D341Med (cell line): ENCODE data around the gene ATP2A3.
"Not testable (repeated sequence)": the region's sequence is repeated elsewhere in the genome, so short reads cannot be mapped to it uniquely, and the experiment has no call there.

Experiments used
- DNase-seq: peaks from one replicate; pipeline ENCODE4 v3.0.0; 2012; ENCODE audit warnings: low spot score

Gene ATP2A3

DNA sequence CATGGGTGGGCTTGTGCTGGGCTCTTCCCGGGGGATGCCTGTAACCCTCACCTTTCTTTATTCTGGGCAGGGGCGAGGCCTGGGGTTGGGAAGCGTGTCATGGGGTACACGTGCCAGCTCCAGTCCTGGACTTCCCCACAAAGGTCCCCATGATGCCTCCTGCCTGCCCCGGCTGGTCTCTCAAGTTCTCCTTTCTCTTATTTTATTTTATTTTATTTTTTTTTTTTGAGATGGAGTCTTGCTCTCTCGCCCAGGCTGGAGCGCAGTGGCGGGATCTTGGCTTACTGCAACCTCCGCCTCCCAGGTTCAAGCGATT lies 8.6 kb downstream of the ATP2A3 start:
- DNase-seq: no peak

DNA sequence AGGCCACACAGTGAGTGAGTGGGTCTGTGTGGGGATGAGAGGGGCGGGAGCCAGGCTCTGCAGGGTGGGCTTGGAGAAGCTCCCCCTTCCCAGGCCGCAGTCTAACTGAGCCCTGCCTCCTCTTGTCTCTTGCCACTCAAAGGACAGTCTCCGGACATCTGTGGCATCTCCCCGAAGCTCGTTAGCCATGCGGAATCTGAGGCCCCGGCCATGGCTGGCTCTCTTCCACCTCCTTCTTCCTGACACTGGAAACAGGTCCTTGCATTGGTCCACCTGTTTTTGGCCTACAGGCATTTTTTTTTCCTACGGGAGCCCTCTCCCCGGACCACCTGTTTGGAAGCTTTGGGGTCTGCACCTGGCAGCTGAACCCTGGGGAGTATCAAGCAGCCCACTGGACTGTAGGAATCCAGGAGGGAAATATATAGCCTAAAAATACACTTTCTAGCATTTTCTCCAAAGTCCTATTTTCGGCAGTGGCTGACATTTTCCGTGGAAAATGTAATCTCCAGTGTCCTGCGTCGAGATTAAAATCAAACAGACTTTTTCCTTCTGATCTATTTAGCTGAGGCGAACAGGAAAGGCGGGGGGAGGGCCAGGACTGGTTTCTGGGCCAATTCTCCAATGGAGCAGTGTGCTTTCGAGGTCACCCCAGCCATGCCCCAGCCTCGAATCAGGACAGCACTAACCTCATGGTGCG lies 9.1 kb downstream of the ATP2A3 start:
- no peak for DNase-seq

DNA sequence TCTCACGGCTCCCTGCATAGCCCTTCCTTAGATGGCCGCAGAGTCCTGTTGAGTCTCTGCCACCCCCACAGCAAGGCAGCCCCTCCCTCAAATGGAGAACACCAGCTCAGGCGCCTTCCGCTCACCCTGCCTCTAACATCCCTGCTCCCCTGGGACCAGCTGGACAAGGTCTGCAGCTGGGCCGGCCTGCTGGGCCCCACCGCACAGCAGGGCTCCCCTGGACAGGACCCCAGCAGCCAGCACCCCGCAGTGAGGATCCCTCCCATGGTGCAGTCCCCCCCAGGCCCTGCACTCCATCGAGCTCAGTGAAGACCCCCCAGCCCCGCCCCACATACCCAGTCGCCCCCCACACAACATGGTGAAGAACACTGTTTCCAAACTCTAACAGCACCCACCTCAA lies 10.2 kb downstream of the ATP2A3 start:
- no peak for DNase-seq

DNA sequence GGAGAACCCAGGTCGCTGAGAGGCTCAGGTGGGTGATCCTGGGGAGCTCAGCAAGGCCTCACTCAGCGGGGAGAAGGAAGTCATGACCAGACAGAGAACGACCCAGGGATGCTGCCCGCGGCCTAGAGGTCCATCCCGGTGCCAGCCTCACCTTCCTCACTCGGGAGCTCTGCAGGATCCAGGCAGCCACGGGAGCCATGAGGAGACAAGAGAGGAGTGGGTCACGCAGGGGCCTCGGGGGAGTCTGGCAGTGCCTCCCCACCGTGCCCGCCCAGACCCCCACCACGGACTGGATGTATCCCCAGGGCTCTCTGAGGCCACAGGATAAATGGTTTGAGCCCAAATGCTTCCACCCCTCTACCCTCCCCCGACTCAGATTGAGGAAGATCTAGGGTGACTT lies 10.7 kb downstream of the ATP2A3 start:
- DNase-seq: no peak

DNA sequence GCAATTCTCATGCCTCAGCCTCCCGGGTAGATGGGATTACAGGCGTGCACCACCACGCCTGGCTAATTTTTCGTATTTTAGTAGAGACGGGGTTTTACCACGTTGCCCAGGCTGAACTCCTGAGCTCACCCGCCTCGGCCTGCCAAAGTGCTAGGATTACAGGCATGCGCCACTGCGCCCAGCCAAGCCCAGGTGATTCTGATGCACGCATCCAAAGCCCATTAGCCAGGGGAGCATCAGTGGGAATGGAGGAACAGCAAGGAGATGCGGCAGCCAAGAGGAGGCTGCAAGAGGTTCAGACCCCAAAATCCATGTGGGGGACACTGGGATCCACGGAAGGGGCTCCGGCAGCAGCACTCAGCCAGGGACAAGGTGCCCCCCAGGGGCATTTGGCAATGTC lies 12.1 kb downstream of the ATP2A3 start:
- no peak for DNase-seq

DNA sequence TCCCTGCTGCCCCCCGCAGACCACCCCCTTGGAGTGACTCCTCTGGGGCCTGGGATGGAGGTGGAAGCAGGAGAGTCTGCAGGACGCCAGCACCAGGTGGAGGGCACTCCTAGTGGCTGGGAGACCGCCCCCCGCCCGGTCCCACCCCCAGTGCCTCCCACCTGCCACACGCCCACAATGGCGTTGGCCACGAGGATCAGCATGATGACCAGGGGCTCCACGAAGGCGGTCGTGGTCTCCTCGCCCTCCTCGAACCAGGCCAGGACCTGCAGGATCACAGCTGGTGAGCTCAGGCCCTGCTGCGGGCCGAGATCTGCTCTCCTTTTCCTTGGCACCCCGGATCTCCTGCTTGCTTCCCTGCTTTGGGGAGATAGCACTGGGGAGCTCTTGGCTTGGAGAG lies 12.8 kb downstream of the ATP2A3 start:
- DNase-seq: no peak

DNA sequence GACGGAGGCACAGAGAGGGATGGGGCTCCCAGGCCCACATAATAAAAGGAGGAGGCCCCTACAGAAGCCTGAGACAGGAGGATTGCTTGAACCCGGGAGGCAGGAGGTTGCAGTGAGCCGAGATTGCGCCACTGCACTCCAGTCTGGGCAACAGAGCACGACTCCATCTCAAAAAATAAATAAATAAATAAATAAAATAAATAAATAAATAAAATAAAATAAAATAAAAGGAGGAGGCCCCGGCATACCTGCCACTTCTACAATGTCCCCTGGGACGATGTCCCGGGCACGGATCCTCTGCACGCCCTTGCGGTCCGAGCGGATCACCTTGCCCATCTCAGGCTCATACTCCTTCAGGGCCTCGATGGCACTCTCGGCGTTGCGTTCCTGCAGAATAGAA lies 13.2 kb downstream of the ATP2A3 start:
- no peak for DNase-seq

DNA sequence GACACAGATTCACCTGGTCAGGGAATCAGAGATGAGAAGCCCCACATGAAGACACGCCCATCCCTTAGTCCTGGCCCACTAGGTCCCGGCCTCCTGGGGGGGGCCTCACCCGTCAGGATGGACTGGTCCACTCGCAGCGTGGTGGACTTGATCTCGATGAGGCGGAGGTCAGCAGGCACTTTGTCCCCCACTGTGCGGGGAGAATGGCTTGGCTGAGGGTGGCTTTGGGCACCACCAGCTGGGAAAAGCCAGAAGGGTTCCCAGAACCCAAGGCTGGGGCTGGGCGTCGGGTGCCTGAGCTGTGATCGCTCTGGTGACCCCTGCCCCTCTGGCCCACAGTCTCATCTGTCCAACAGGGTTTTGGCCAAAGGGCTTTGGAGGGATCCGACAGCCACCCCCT lies 13.7 kb downstream of the ATP2A3 start:
- no peak for DNase-seq

DNA sequence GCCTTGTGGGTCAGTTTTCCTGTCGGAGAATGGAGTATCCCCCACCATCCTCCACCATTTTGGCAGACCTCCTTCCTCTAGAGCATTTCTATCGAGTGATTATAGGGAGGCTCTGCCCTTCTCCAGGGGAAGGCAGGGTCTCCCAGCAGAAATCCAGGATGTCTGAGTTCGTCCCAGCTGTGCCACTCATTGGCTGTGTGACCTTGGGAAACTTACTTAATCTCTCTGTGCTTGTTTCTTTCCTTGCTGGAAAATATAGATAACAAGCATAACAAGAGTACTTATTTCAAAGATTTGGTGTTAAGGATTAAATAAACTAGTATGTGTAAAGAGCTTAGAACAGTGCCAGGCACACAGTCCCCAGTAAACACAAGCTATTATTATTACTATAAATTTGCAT lies 14.8 kb downstream of the ATP2A3 start:
- no peak for DNase-seq

DNA sequence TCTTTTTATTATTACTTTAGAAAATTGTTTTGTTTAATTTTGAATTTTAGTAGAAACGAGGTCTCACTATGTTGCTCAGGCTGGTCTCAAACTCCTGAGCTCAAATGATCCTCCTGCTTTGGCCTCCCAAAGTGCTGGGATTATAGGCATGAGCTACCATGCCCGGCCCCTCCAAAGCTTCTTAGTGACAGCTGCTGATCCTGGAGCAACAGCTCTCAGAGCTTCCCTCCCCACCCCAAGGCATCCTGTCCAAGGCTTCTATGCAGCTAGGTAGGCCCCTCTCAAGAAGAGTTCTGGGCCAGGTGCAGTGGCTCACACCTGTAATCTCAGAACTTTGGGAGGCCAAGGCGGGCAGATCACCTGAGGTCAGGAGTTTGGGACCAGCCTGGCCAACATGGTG lies 15.7 kb downstream of the ATP2A3 start:
- not testable (repeated sequence) for DNase-seq

DNA sequence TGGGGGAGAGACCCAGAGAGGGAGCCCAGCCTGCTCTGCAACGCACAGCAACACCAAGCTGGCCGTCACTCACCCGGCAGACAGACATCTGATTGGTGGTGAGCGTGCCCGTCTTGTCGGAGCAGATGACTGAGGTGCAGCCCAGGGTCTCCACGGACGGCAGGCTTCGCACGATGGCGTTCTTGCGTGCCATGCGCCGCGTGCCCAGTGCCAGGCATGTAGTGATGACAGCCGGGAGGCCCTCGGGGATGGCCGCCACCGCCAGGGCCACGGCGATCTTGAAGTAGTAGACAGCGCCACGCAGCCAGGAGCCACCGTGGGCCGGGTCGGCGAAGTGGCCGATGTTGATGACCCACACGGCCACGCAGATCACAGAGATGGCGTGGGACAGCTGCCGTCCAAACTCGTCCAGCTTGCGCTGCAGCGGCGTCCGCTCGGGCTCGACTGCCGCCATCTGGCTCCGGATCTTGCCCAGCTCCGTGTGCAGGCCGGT lies 16.9 kb downstream of the ATP2A3 start:
- DNase-seq: no peak

DNA sequence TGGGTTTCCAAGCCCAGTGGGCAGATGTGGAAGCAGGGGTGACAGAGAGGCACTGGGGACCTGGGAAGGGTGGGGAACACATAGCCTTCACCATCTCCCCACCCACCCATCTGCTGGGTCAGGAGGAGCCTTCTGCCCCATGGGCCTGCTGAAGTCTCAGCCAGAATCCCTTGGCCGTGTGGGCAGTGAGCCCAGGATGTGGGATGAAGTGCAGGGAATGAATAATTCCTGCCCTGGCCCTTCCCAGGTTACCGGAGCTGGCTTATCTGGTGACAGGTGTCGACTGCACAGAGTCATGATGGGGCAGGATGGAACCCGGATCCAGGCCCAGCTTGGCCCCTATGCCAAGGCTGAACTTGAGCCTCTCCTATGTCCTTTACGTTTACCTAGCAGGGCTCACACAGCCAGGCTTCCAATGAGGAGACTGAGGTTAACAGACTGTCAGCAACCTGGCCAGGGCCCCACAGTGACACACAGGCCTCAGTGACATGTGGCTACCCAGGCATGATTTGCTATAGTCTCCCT lies 17.5 kb downstream of the ATP2A3 start:
- no peak for DNase-seq

DNA sequence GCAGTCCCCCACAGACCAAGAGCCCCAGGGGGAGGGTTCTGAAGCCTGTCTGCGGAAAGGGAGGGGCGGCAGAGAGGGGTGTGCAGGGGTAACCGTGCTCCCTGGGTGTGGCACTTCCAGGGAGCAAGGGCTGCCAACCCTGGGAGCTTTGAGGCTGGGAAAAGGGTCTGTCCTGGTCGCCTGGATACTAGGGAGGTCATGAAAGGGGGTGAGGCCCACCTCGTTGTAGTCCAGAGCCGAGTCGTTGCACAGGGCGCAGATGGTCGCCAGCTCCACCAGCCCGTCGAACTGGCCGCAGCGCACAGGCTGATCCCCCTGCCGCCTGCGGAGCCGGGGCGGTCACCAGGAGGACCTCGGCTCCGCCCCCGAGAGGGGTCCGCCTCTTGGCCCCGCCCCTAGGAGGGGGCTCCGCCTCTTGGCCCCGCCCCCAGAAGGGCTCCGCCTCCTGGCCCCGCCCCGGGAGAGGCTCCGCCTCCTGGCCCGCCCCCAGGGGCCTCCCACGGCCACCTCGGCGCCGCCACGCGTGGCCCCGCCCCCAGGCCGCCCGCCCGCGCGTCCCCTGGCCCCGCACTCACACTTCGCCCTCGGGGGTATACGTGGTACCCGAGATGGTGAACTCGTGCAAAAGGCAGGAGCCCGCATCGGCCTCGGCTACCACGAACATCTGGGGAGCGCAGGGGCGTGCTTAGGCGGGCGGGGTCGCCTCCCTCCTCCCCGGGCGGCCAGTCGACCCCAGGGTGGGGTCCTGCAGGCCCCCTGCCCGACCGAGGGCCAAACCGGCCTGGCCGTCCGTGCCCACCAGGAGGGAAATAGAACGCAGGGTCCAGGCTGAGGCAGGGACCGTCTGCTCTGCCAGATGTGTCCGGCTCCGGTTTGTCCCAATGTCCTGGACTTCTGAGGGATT lies 19.5 kb downstream of the ATP2A3 start:
- DNase-seq: peak; percentile 62

DNA sequence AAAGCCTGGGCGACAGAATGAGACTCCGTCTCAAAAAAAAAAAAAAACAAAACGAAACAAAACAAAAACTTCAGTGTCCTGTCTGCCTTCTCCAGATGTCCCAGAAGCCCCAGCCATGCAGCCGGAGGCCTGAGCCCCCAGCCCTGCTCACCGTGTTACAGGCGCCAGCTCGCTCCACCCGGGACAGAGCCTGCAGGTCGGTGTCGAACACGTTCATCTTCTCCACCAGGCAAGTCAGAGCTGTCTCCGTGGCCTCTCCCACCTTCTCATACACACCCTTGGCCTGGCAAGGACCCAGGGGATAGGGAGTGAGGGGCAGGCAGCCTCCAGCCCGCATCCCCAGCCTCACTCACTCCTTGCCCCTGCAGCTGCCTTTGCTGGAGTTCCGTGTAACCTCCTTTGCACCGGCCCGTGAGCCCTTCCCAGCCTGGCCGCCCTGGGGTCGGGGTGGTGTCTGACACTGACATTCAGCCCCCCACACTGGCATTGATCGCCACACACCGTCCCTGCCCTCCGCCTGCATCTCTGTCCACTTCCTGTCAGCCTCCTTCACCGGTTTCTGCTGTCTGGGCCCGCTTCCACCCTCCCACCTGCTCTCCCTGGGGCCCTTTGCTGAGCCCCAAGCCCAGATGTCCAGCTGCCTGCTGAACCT lies 20.9 kb downstream of the ATP2A3 start:
- DNase-seq: no peak

DNA sequence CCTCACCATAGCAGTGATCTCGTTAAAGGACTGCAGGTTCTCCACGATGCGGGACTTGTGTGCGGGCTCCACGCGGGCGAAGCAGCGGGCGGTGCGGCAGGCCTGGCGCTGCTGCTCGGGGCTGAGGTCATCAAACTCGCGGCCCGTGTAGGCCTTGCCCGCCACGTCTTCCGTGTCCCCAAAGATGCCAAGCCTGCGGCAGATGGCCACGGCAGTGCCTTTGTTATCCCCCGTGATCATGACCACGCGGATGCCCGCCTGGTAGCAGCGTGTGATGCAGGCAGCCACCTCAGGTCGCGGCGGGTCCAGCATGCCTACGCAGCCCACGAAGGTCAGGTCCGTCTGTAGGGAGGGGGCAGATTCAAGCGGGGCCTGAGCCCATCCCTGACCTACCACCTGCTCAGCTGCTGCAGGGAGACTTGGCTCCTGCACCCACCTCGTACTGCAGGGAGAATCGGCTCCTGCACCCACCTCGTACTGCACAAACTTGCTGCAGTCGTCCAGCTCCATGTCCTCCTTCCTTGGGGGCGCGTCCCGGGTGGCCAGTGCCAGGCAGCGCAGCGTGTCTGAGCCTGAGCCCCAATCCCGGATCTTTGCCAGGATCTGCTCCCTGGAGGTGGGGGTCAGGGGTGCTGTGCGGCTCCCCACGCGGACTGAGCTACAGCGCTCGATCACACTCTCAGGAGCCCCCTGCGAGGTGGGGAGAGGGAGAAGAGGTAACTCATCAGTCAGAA lies 23.1 kb downstream of the ATP2A3 start:
- no peak for DNase-seq

DNA sequence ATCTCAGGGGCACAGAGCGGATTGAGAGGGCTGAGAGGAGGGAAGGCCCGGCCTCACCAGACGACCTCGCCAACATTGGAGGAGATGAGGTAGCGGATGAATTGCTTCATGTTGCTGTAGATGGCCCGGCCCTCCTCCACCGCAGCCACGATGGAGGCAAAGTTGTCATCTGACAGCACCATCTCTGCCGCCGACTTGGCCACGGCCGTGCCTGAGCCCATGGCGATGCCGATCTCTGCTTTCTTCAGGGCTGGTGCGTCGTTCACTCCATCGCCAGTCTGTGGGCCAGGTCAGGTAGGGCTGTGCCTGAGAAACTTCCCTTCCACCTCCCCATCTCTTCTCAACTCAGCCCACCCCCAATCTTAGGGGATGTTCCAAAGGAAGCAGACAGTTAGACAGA lies 26.9 kb downstream of the ATP2A3 start:
- no peak for DNase-seq

DNA sequence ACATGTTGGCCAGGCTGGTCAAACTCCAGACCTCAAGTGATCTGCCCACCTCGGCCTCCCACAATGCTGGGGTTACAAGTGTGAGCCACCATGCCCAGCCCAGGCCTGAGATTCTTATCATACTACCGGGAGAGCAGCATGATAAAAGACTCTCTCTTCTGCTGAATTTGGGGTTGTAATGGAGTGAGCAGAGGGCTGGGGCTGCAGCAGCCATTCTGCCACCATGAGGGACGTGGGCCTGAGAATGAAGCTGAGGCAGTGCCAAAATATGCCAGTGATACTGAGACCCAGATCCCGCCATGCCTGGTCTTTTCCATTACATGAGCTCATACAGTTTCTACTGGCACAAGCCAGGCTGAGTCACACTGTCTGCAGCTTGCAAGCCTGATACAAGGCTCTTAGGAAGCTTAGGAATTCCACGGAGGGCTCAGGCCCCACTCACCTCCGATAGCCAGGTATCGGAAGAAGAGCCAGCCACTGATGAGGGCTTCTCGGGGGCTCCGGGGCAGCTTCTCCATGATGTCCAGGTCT lies 28.3 kb downstream of the ATP2A3 start:
- no peak for DNase-seq

DNA sequence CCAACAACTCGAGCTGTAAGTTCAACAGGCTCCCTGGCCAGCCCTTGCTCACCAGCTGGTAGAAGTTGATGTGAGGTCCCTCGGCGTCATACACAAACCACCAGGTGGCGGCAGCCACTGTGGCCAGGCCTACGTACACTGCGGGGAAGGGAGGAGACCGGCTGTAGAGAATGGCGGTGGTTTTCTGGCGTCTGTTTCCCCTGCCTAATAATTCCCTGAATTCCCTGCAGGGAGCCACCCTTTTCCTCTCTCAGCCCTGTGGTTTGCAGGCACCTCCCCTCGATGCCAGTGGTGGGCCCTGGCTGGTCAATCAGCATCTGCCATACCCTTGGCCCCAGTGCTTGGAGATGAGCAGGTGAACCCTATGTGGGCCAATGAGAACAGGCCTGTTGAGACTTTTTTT lies 29.1 kb downstream of the ATP2A3 start:
- peak; percentile 76 for DNase-seq

DNA sequence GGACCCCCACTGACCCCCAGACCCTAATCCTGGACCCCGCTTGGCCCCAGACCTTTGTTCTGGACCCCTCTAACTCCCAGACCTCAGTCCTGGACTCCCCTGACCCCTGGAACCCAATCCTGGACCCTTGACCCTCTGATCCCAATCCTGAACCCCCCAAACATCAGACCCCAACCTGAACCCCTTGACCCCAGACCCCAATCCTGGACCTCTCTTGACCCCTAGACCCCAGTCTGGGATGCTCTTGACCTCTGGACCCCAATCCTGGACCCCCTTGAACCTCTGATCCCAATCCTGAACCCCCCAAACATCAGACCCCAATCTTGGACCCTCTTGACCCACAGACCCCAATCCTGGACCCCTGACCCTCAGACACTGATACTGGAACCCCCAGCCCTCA lies 34.5 kb downstream of the ATP2A3 start:
- no peak for DNase-seq

DNA sequence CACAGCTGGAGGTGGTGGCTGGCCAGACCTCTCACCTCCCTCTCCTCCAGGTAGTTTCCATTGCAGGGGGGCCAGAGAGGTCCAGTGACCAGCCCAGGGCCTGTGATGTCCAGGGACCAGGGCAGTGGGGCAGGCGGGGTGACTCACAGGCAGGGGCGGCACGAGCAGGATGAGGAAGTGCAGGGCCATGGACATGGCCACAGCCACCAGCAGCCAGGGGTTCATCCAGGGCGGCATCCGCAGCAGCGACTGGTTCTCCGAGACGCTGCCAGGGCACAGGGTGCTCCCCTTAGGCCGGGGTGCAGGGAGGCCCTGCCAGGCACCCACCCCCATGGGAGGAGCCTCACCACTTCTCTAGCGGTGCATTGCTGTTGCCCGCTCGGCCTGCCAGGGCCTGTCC lies 35.1 kb downstream of the ATP2A3 start:
- DNase-seq: no peak

DNA sequence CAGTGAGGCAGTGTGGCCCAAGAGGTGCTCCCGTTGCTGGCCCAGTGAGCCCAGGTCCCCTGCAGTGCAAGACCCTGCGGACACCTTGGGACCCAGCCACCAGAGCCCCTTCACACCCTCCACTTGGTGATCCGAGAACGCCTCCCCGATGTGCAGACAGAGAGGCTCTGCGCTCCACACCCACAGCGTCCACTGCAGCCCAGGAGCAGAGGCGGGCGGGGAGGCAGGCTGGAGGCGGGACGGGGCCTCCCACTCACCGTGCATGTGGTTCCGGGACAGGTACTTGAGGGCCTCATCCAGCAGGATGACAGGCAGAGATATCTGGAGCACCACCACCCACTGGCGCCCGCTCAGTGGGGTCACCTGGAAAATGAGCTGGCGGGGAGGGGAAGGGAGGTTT lies 35.8 kb downstream of the ATP2A3 start:
- no peak for DNase-seq
